HG03135 (cell line): ENCODE measurements around the gene BRME1.
"Not testable (repeated sequence)": the region's sequence is repeated elsewhere in the genome, so short reads cannot be mapped to it uniquely, and the experiment has no call there.

Source experiments
- ATAC-seq: cut with Tn5 transposase; IDR thresholded peaks from one replicate; pipeline ENCODE4 v1.9.1; 2021; ENCODE audit warnings: mild to moderate bottlenecking, moderate library complexity; ENCODE audit not compliant: unreplicated experiment

Gene BRME1

GRCh38 chr19:13870873-13871272 is 35.0 kb downstream of the BRME1 start:
- no peak for ATAC-seq

- no peak for ATAC-seq
Observed at GRCh38 chr19:13869281-13869680, 36.6 kb downstream of the BRME1 start.

- ATAC-seq = no peak
Observed at GRCh38 chr19:13868663-13869062, 37.3 kb downstream of the BRME1 start.

- no peak for ATAC-seq
Observed at GRCh38 chr19:13866463-13867046, 39.4 kb downstream of the BRME1 start.

GRCh38 chr19:13865571-13866462 is 40.1 kb downstream of the BRME1 start:
- no peak for ATAC-seq

- ATAC-seq = no peak
Observed at GRCh38 chr19:13864667-13865570, 41.0 kb downstream of the BRME1 start.

- no peak for ATAC-seq
Observed at GRCh38 chr19:13864046-13864666, 41.8 kb downstream of the BRME1 start.

- peak; percentile 66 for ATAC-seq
Observed at GRCh38 chr19:13861714-13862531, 44.0 kb downstream of the BRME1 start.

- peak; percentile 26 for ATAC-seq
Observed at GRCh38 chr19:13861392-13861713, 44.6 kb downstream of the BRME1 start.

GRCh38 chr19:13860679-13861391 is 45.1 kb downstream of the BRME1 start:
- no peak for ATAC-seq

- ATAC-seq = no peak
Observed at GRCh38 chr19:13859361-13859880, 46.5 kb downstream of the BRME1 start.

- ATAC-seq = no peak
Observed at GRCh38 chr19:13856497-13856896, 49.4 kb downstream of the BRME1 start.

GRCh38 chr19:13852171-13852707 is 53.7 kb downstream of the BRME1 start:
- not testable (repeated sequence) for ATAC-seq

GRCh38 chr19:13851734-13852114 is 54.2 kb downstream of the BRME1 start:
- ATAC-seq = not testable (repeated sequence)

GRCh38 chr19:13850910-13851733 is 54.8 kb downstream of the BRME1 start:
- no peak for ATAC-seq

GRCh38 chr19:13849991-13850909 is 55.7 kb downstream of the BRME1 start:
- no peak for ATAC-seq
